K562 (cell line): ENCODE data around the gene ZKSCAN5. TPM values are rescaled to one million over a fixed set of nuclear protein-coding genes. Genes with fewer than 3 reads are reported as not detected.

Experiments used
- ARID4B ChIP-seq: sonication (generic); formaldehyde crosslinking; IDR thresholded peaks from 2 replicates; pipeline ENCODE4 v1.8.0; 2022; ENCODE audit warnings: mild to moderate bottlenecking, missing genetic modification reagents
- CREB3L1 ChIP-seq: fragments of 450-650 bp; IDR thresholded peaks from 2 replicates; pipeline ENCODE4 v1.6.1; 2014; ENCODE audit warnings: low read depth, mild to moderate bottlenecking, moderate library complexity, borderline replicate concordance
- E2F8 ChIP-seq: fragments of 450-650 bp; IDR thresholded peaks from 2 replicates; pipeline ENCODE4 v1.7.1; 2018; ENCODE audit warnings: mild to moderate bottlenecking, low read depth; ENCODE audit not compliant: partially characterized antibody
- ERF ChIP-seq: fragments of 450-650 bp; formaldehyde crosslinking; IDR thresholded peaks from 2 replicates; pipeline ENCODE4 v1.4.0; 2020; ENCODE audit warnings: mild to moderate bottlenecking, mixed read lengths
- HNRNPL ChIP-seq: fragments of 200-400 bp; formaldehyde crosslinking; IDR thresholded peaks from 2 replicates; pipeline ENCODE4 v1.6.1; 2017; ENCODE audit warnings: low read depth, mild to moderate bottlenecking, low read length
- JUN ChIP-seq, 2 experiments: sonication (generic) in 1 of 2; formaldehyde crosslinking in 1 of 2; IDR thresholded peaks; 2 replicates each; pipeline versions ENCODE4 v1.6.1 to v1.8.0; 2012 to 2022; ENCODE audit warnings: borderline replicate concordance in 2 of 2, mild to moderate bottlenecking in 2 of 2, improper control_type of control experiment in 1 of 2, low read depth in 1 of 2, low read length in 1 of 2, missing genetic modification reagents in 1 of 2
- MED1 ChIP-seq: sonication (generic); formaldehyde crosslinking; IDR thresholded peaks from 2 replicates; pipeline ENCODE4 v1.8.1; 2023; ENCODE audit warnings: missing genetic modification reagents, borderline replicate concordance
- NFE2 ChIP-seq: IDR thresholded peaks from 2 replicates; pipeline ENCODE4 v1.6.1; 2014; ENCODE audit warnings: antibody characterized with exemption, low read depth
- PHTF2 ChIP-seq: fragments of 250-450 bp; sonication (Bioruptor Pico); IDR thresholded peaks from 2 replicates; pipeline ENCODE4 v1.5.0; 2021; ENCODE audit warnings: mild to moderate bottlenecking
- PREB ChIP-seq: sonication (generic); formaldehyde crosslinking; IDR thresholded peaks from 2 replicates; pipeline ENCODE4 v1.8.1; 2023; ENCODE audit warnings: mild to moderate bottlenecking, missing genetic modification reagents
- RAD21 ChIP-seq, 2 experiments: fragments of 250-450 bp in 1 of 2; fragments of 450-650 bp in 1 of 2; sonication (Bioruptor Pico) in 1 of 2; formaldehyde crosslinking in 1 of 2; IDR thresholded peaks in 1 of 2; conservative IDR thresholded peaks in 1 of 2; 2 replicates each; pipeline versions ENCODE4 v1.4.0 to v1.8.0; 2020 to 2022; ENCODE audit warnings: mild to moderate bottlenecking in 2 of 2, moderate library complexity in 1 of 2
- SMC3 ChIP-seq: conservative IDR thresholded peaks from 2 replicates; pipeline ENCODE4 v1.6.1; 2011; ENCODE audit warnings: low read depth, low read length, improper control_type of control experiment; ENCODE audit not compliant: insufficient read depth
- TAL1 ChIP-seq: fragments of 450-650 bp; IDR thresholded peaks from 2 replicates; pipeline ENCODE4 v1.6.1; 2016; ENCODE audit warnings: mild to moderate bottlenecking
- ZNF165 ChIP-seq: fragments of 250-450 bp; sonication (Bioruptor Pico); IDR thresholded peaks from 2 replicates; pipeline ENCODE4 v1.4.0; 2020; ENCODE audit warnings: borderline replicate concordance
- ZNF23 ChIP-seq: fragments of 250-450 bp; sonication (Bioruptor Pico); IDR thresholded peaks from 2 replicates; pipeline ENCODE4 v1.4.0; 2020; ENCODE audit warnings: mild to moderate bottlenecking
- ZNF584 ChIP-seq: fragments of 200-800 bp; sonication (Bioruptor generic); IDR thresholded peaks from 2 replicates; pipeline ENCODE4 v1.6.1; 2016; ENCODE audit warnings: low read depth, mild to moderate bottlenecking, missing genetic modification characterization, missing compliant biosample characterization
- ZNF696 ChIP-seq: fragments of 250-450 bp; sonication (Bioruptor Pico); conservative IDR thresholded peaks from 2 replicates; pipeline ENCODE4 v1.4.0; 2020; ENCODE audit warnings: mild to moderate bottlenecking, moderate library complexity
- polyA plus RNA-seq, 8 experiments: library from polyadenylated mRNA; depleted of rRNA in 4 of 8; stranded (reverse) in 5 of 8; unstranded in 3 of 8; fragments of >200 nt; fragmentation: Nextera tagmentation in 2 of 8; fragmentation: Illumina TruSeq in 1 of 8; extraction: Ambion mirVana in 2 of 8; extraction: Trizol in 1 of 8; gene quantifications; 2 replicates each; pipeline versions ENCODE4 v1.2.1 to v1.2.3, GENCODE V29; 2011 to 2014; ENCODE audit warnings: inconsistent platforms in 1 of 8, missing spikeins in 1 of 8
- total RNA-seq, 7 experiments: library from RNA; depleted of rRNA in 6 of 7; stranded (reverse); fragments of >200 nt in 6 of 7; fragmentation: Illumina TruSeq in 2 of 7; extraction: Trizol in 2 of 7; gene quantifications; 2 replicates each; pipeline versions ENCODE4 v1.2.1 to v1.2.3, GENCODE V29; 2011 to 2021; ENCODE audit warnings: low replicate concordance in 1 of 7

ZKSCAN5 gene
- total and polyA plus RNA-seq, 9 of the 15 experiments (the other 6 are each of a cell fraction or from before 2014, with no cell fraction given) = 4.2 to 19.0 (median 15.0) TPM

GRCh38 chr7:99551767-99552463 lies 47.5 kb downstream of the ZKSCAN5 start, which contains the start of gene FAM200A (continued):
- TF ChIP-seq JUN (IDR thresholded peaks at IDR 0.05; ENCODE audit: borderline replicate concordance, low read depth, low read length) (0 out of 2 replicates have a peak, but pooled peaks have one; percentile 57), JUN (CRISPR knock-in tag; IDR thresholded peaks at IDR 0.05; ENCODE audit: borderline replicate concordance) (no peak), ERF (CRISPR knock-in tag) (peak; percentile 80; the same call in 1 of the 2 replicates), CREB3L1 (0 out of 2 replicates have a peak, but pooled peaks have one; percentile 88), ZNF584 (CRISPR knock-in tag) (no peak), PREB (CRISPR knock-in tag) (no peak), NFE2 (no peak), ZNF23 (CRISPR knock-in tag) (no peak), ZNF165 (CRISPR knock-in tag) (no peak), ZNF696 (CRISPR knock-in tag) (no peak), ARID4B (CRISPR knock-in tag) (no peak), TAL1 (no peak), E2F8 (peak; percentile 93), MED1 (CRISPR knock-in tag) (no peak), SMC3 (0 out of 2 replicates have a peak, but pooled peaks have one; percentile 6), HNRNPL (no peak), RAD21 (CRISPR knock-in tag; conservative IDR thresholded peaks at IDR 0.05 in 1 of 2, IDR thresholded peaks at IDR 0.05 in 1 of 2) (no peak; a peak in 1 of 4 replicates), PHTF2 (CRISPR knock-in tag) (no peak)
